HG03439 (cell line): ENCODE data around the gene AFF1.
"Not testable (repeated sequence)": the region's sequence is repeated elsewhere in the genome, so short reads cannot be mapped to it uniquely, and the experiment has no call there.

Experiments used
- ATAC-seq: cut with Tn5 transposase; IDR thresholded peaks from one replicate; pipeline ENCODE4 v1.9.1; 2021; ENCODE audit warnings: mild to moderate bottlenecking, moderate library complexity; ENCODE audit not compliant: unreplicated experiment

Gene AFF1

GRCh38 chr4:86975927-86976326 lies 41.1 kb downstream of the AFF1 start:
- no peak for ATAC-seq

GRCh38 chr4:86976801-86977485 lies 42.1 kb downstream of the AFF1 start:
- ATAC-seq = no peak

GRCh38 chr4:86977621-86978184 lies 42.9 kb downstream of the AFF1 start:
- ATAC-seq = peak; percentile 92

- ATAC-seq = no peak
Measured at GRCh38 chr4:86978709-86979108, 43.9 kb downstream of the AFF1 start.

- ATAC-seq = no peak
Measured at GRCh38 chr4:86980230-86980629, 45.4 kb downstream of the AFF1 start.

GRCh38 chr4:86981789-86982188 lies 47.0 kb downstream of the AFF1 start:
- no peak for ATAC-seq

- ATAC-seq = not testable (repeated sequence)
Measured at GRCh38 chr4:86985852-86986251, 51.0 kb downstream of the AFF1 start.

GRCh38 chr4:86989658-86990057 lies 54.8 kb downstream of the AFF1 start:
- ATAC-seq = not testable (repeated sequence)

- ATAC-seq = no peak
Measured at GRCh38 chr4:86990510-86990909, 55.7 kb downstream of the AFF1 start.

GRCh38 chr4:86991994-86992393 lies 57.2 kb downstream of the AFF1 start:
- no peak for ATAC-seq

- ATAC-seq = no peak
Measured at GRCh38 chr4:86993909-86994681, 59.3 kb downstream of the AFF1 start.

- no peak for ATAC-seq
Measured at GRCh38 chr4:86994686-86995085, 59.9 kb downstream of the AFF1 start.

- ATAC-seq = not testable (repeated sequence)
Measured at GRCh38 chr4:86996510-86996909, 61.7 kb downstream of the AFF1 start.

GRCh38 chr4:86999136-86999643 lies 64.4 kb downstream of the AFF1 start:
- ATAC-seq = no peak

- no peak for ATAC-seq
Measured at GRCh38 chr4:87002682-87003043, 67.9 kb downstream of the AFF1 start.

- ATAC-seq = no peak
Measured at GRCh38 chr4:87003266-87003665, 68.5 kb downstream of the AFF1 start.

GRCh38 chr4:87005369-87005689 lies 70.5 kb downstream of the AFF1 start:
- ATAC-seq = no peak

- peak; percentile 19 for ATAC-seq
Measured at GRCh38 chr4:87005690-87006425, 71.0 kb downstream of the AFF1 start.

GRCh38 chr4:87006426-87006675 lies 71.5 kb downstream of the AFF1 start:
- peak; percentile 57 for ATAC-seq

- peak; percentile 79 for ATAC-seq
Measured at GRCh38 chr4:87006676-87007527, 72.1 kb downstream of the AFF1 start.
